NCI-H128 (cell line): ENCODE measurements around the gene WDFY4.

Experiments used
- DNase-seq: peaks from one replicate; lab custom pipeline; 2025; ENCODE audit not compliant: unreplicated experiment; lab: John Stamatoyannopoulos, UW

The WDFY4 gene

DNA sequence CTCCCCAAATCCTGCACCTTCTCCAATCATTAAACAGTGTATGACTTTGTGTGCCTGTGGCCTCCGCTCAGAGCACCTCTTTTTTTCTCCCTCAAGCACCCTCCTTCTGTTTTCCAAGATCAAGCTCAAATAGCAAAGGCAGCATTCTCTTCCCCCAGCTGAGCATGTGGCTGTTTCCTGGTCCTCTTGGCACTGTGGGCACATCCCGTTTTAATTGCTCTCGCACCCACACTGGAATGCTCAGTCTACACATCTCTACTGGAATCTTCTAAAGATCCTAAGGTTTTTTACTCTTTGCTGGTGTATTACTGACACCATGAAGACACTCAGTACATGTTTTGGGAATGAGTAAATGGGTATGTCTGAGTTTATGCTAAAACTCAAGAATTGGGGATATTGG, 107.4 kb downstream of the WDFY4 start:
- no peak for DNase-seq

GRCh38 chr10:48792687-48793096, 108.0 kb downstream of the WDFY4 start:
- no peak for DNase-seq

GRCh38 chr10:48794074-48794473, 109.4 kb downstream of the WDFY4 start:
- no peak for DNase-seq

- DNase-seq: no peak
These were observed 112.1 kb downstream of the WDFY4 start for GRCh38 chr10:48796713-48797245.

DNA sequence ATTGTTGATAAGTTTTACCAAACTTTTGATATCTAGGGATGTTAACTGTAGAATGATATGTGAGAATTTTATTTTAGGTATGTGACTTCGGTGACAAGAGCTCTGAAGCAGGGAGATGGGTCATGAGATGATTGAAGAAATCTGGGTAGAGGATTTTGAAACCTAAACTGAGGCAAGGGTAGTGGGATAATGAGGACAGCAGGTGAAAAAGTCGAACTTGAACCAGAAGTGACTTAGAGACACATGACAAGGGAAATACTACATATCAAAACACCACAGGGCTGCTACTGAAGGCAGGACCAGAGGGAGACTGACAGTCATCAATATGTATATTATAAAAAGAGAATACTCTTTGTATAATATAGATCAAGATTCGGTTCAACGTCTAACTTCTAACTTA, 113.2 kb downstream of the WDFY4 start:
- no peak for DNase-seq

GRCh38 chr10:48798481-48799254, 114.0 kb downstream of the WDFY4 start:
- DNase-seq: no peak

GRCh38 chr10:48799341-48800006, 114.8 kb downstream of the WDFY4 start:
- DNase-seq: no peak

DNA sequence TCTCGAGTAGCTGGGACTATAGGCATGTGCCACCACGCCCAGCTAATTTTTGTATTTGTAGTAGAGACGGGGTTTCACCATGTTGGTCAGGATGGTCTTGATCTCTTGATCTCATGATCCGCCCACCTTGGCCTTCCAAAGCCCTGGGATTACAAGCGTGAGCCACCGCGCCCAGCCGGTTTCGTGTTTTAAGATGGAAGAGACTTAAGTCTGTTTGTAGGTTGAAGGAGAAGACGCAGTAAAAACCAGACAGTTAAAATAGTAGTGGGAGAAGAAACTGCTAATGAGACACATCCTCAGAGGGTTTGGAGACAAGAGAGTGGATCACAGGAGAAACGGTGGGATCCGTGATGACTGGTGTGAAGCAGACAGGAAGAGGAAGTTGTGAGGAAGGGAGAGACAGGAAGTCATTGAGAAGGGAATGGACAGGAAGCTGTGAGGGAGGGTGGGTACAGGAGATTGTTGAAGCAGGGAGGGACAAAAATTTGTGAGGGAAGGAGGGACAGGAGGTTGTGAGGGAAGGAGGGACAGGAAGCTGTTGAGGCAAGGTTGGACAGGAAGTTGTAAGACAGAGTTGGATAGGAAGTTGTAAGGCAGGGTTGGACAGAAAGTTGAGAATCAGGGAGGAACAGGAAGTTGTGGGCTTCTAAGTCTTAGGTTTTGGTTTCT, 115.5 kb downstream of the WDFY4 start:
- DNase-seq: no peak

DNA sequence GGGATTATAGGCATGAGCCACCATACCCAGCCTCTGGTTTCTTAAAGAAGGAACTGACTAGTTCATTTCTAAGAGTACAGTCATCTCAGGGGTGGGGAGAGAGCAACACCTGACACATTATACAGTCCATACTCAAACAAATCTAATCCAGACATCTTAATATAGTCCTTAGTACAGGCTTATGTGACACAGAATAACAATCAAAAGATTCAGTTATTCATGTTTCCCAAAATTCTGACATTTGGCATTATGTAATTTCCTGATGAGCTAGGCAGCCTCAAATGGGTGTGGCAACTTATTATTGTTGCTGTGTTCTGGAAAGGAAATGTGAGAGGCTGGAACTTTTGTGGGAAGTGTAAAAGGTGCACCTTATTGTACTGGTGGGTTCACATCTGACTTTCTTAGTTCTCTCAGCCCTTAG, 116.3 kb downstream of the WDFY4 start:
- DNase-seq: no peak

DNA sequence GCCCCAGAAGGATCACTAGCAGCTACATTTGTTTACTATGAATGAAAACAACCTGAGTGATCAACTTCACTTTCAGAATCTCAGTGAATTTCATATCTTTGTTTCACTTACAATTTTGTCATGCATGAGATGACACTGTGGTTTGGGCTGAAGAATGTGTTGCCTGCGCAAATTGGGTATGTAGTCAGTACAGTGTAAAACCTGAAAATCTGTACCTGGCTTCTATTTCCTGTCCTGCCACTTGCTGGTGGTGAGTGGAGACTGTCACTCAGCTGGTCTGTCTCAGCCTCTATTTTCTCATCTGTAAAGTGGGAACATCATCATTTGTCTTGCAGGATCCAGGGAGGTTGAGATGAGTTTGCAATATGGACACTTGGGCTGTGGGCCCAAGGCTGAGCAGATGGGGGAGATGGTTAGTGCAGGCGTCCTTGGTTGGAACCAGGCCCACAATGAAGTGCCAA, 118.0 kb downstream of the WDFY4 start:
- DNase-seq: no peak

DNA sequence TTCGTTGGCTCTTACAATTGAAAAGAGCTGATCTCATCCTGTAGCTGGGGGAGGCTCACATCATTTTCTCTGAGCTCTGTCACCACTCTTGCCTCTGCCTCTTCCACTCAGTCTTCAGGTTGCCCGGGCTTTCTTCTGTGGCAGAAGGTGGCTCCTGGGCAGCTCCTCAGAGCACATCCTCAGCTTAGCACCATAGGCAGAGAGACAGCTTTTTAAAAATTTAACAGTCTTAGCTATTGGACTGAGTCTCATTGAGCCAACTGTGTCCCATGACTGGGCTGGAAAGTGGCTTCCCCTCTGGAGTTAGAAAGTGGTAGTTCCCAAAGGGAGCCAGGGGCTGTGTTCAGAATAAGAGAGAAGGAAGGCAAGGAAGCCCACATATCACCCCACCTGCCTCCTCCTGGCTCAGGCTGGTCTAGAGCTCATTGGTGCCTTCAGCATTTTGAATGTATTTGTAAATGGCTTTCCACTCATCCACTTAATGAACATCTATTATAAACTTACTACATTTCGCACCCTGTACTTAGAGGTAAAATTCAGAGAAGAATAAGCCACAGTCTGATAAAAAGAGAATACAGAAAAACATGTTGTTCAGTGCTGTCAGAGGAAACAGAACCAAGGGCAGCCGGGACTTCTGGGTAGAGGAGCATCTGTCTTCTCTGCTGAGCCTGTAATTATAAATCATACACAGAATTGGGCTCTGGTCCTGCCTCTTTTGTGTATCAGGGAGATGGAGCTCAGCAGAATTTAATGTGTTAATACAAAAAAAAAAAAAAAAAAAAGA, 119.3 kb downstream of the WDFY4 start:
- no peak for DNase-seq

- DNase-seq: no peak
These were observed 120.1 kb downstream of the WDFY4 start for GRCh38 chr10:48804740-48805182.

- no peak for DNase-seq
These were observed 120.7 kb downstream of the WDFY4 start for GRCh38 chr10:48805411-48805810.

DNA sequence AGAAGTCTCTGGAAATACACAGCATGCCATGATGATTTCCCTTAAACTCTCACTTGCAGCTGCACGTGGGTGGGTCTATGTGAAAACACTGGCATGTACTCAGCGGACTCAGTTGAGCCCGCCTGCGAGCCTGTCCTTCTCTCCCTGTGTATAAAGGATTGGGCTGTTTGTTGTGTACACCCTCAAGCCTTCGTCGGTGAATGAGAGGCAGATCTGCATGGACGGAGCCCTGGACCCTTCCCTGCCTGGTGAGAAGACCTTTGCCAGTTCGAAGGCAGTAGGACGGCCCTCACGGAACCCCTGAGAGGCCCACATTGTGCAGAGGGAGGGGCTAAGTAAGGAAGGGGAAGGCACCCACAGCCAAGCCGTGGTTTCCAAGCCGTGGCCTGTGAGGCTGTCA, 121.2 kb downstream of the WDFY4 start:
- no peak for DNase-seq

GRCh38 chr10:48806342-48806741, 121.7 kb downstream of the WDFY4 start:
- no peak for DNase-seq

GRCh38 chr10:48807791-48808470, 123.3 kb downstream of the WDFY4 start:
- DNase-seq: no peak

DNA sequence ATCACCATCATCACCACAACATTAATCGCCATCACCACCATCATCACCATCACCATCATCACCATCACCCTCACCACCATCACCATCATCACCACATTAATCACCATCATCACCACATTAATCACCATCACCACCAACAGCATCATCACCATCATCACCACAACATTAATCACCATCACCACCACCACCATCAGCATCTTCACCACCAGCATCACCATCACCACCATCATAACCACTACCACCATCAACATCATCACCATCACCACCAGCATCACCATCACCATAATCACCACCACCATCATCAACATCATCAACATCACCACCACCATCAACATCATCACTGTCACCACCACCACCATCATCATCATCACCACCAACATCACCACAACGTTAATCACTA, 124.6 kb downstream of the WDFY4 start:
- no peak for DNase-seq

- no peak for DNase-seq
These were observed 126.8 kb downstream of the WDFY4 start for GRCh38 chr10:48811461-48811860.

DNA sequence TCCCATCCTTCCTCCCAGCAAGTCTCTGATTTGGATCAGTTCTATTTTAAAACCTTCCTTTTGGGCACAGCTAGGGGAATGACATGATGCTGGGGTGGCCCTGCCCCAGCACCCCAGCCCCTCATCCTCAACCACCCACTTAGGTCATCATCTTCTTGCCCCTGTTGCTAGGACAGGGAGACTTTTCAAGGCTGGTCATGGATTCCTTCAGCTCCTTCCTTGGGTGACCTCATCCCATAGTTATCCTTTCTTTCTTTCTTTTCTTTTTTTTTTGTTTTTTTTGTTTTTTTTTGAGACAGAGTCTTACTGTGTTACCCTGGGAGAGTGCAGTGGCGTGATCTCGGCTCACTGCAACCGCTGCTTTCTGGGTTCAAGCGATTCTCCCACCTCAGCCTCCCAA, 127.2 kb downstream of the WDFY4 start:
- DNase-seq: no peak

- DNase-seq: no peak
These were observed 128.6 kb downstream of the WDFY4 start for GRCh38 chr10:48813291-48813690.
